Smooth muscle cell of the brain vasculature (primary cell): ENCODE results near the gene SPAG16.

Experiments used
- DNase-seq: peaks from one replicate; pipeline ENCODE4 v3.0.0-alpha.2; 2012; ENCODE audit warnings: low read depth, low spot score

The SPAG16 gene

GRCh38 chr2:213284105-213285090, at the start of gene SPAG16:
Gene SPAG16 (plus strand): TSS chr2:213284464.
- peak; percentile 93 for DNase-seq

- DNase-seq: no peak
Measured at GRCh38 chr2:213234641-213235040, 49.6 kb upstream of the SPAG16 start.

- no peak for DNase-seq
Measured at GRCh38 chr2:213235741-213236140, 48.5 kb upstream of the SPAG16 start.

- DNase-seq: no peak
Measured at GRCh38 chr2:213237251-213237650, 47.0 kb upstream of the SPAG16 start.

GRCh38 chr2:213237787-213238186, 46.5 kb upstream of the SPAG16 start:
- no peak for DNase-seq

- peak; percentile 46 for DNase-seq
Measured at GRCh38 chr2:213238753-213239495, 45.3 kb upstream of the SPAG16 start.

- no peak for DNase-seq
Measured at GRCh38 chr2:213241817-213242216, 42.4 kb upstream of the SPAG16 start.

- DNase-seq: no peak
Measured at GRCh38 chr2:213242653-213243052, 41.6 kb upstream of the SPAG16 start.

GRCh38 chr2:213243189-213244044, 40.8 kb upstream of the SPAG16 start:
- no peak for DNase-seq

- no peak for DNase-seq
Measured at GRCh38 chr2:213246497-213247281, 37.6 kb upstream of the SPAG16 start.

GRCh38 chr2:213247566-213247965, 36.7 kb upstream of the SPAG16 start:
- DNase-seq: no peak

- no peak for DNase-seq
Measured at GRCh38 chr2:213248637-213249036, 35.6 kb upstream of the SPAG16 start.

- no peak for DNase-seq
Measured at GRCh38 chr2:213249502-213249901, 34.8 kb upstream of the SPAG16 start.

GRCh38 chr2:213251618-213252017, 32.6 kb upstream of the SPAG16 start:
- peak; percentile 64 for DNase-seq

- no peak for DNase-seq
Measured at GRCh38 chr2:213252206-213252605, 32.1 kb upstream of the SPAG16 start.

- no peak for DNase-seq
Measured at GRCh38 chr2:213253162-213253561, 31.1 kb upstream of the SPAG16 start.

GRCh38 chr2:213259266-213259665, 25.0 kb upstream of the SPAG16 start:
- no peak for DNase-seq

GRCh38 chr2:213261237-213261636, 23.0 kb upstream of the SPAG16 start:
- no peak for DNase-seq

- DNase-seq: no peak
Measured at GRCh38 chr2:213261715-213262114, 22.5 kb upstream of the SPAG16 start.

- DNase-seq: no peak
Measured at GRCh38 chr2:213265679-213266078, 18.6 kb upstream of the SPAG16 start.

GRCh38 chr2:213266421-213266820, 17.8 kb upstream of the SPAG16 start:
- no peak for DNase-seq
